ENCODE results near the gene CNTN2.
A peak's percentile ranks its signal among the peaks of the same experiment; 100 is the strongest.

The CNTN2 gene

DNA sequence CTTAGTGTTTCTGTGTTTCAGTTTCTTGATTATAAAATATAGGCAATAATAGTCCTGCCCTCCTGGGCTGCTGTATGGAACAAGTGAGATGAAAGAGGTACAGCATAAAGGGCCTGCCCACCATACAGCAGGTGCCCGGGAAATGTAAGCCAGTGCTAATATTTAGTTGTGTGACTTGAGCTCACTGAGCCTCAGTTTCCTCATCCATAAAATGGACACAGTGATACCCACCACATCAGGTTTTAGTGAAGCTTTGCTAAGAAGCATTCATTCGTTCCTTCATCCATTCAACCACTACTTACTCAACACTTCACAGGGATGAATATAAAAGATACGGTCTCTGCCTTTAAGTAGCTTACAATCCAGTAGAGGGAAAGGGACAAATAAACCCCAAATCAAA is 19.9 kb downstream of the CNTN2 start:
- TF ChIP-seq, protein P1, sequence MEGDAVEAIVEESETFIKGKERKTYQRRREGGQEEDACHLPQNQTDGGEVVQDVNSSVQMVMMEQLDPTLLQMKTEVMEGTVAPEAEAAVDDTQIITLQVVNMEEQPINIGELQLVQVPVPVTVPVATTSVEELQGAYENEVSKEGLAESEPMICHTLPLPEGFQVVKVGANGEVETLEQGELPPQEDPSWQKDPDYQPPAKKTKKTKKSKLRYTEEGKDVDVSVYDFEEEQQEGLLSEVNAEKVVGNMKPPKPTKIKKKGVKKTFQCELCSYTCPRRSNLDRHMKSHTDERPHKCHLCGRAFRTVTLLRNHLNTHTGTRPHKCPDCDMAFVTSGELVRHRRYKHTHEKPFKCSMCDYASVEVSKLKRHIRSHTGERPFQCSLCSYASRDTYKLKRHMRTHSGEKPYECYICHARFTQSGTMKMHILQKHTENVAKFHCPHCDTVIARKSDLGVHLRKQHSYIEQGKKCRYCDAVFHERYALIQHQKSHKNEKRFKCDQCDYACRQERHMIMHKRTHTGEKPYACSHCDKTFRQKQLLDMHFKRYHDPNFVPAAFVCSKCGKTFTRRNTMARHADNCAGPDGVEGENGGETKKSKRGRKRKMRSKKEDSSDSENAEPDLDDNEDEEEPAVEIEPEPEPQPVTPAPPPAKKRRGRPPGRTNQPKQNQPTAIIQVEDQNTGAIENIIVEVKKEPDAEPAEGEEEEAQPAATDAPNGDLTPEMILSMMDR (conservative IDR thresholded peaks at IDR 0.05; ENCODE audit: low read depth, low read length) = no peak
- no peak overlapping the region for H3K4me3 ChIP-seq (ENCODE audit: low read depth, low read length)
- DNase-seq (ENCODE audit: low read depth) = no peak

DNA sequence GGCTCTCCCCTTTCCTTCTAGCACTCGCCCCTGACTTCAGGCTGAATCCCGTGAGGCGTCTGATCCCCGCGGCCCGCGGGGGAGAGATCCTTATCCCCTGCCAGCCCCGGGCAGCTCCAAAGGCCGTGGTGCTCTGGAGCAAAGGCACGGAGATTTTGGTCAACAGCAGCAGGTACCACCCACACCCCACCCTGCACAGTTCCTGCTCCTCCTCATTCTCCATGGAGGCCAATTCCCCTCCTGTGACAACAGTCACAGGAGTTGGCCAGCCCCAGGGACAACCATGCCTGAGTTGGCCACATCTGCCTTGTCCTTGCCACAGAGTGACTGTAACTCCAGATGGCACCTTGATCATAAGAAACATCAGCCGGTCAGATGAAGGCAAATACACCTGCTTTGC is 21.3 kb downstream of the CNTN2 start:
- TF ChIP-seq, protein P1 (conservative IDR thresholded peaks at IDR 0.05; ENCODE audit: low read depth, low read length) = no peak
- no peak for DNase-seq (ENCODE audit: low read depth)
- H3K4me3 ChIP-seq (ENCODE audit: low read depth, low read length) = no peak overlapping the region

DNA sequence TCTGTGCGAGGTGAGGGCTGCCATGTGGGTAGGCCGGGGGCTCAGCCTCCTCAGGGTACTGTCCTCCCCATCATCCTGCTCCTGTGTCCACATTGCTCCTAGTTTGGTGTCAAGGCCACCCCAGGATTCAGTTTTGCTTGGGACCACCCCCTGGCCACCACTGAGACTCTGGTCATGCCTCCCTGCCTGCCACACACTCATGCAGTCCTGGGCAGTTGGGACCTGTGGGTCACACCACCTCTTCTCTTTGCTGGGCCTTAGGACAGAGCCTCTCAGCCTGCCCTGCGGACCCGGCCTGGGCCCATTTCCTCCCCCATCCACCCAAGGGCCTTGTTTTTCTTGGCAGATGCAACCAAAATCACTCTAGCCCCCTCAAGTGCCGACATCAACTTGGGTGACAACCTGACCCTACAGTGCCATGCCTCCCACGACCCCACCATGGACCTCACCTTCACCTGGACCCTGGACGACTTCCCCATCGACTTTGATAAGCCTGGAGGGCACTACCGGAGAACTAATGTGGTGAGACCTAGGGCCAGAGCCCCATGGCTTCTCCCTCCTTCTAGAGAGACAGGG is 21.8 kb downstream of the CNTN2 start:
- TF ChIP-seq, protein P1 (conservative IDR thresholded peaks at IDR 0.05; ENCODE audit: low read depth, low read length) = no peak
- H3K4me3 ChIP-seq (ENCODE audit: low read depth, low read length) = no peak overlapping the region
- DNase-seq (ENCODE audit: low read depth) = no peak

DNA sequence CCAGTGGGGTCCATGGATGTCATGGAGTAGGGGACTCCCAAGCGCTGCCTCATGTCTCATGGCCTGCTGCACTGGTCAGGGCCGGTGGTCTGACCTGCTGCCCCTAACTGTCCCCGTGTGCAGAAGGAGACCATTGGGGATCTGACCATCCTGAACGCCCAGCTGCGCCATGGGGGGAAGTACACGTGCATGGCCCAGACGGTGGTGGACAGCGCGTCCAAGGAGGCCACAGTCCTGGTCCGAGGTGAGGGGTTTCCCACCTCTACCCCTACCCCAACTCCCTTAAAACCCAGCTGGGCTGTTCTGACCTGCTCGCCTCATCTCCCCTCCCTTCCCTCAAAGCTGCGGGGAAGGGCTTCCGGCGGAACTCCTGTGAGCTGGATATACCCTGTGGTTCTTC is 22.7 kb downstream of the CNTN2 start:
- H3K4me3 ChIP-seq (ENCODE audit: low read depth, low read length) = no peak overlapping the region
- DNase-seq (ENCODE audit: low read depth) = no peak
- TF ChIP-seq, protein P1 (conservative IDR thresholded peaks at IDR 0.05; ENCODE audit: low read depth, low read length) = no peak

DNA sequence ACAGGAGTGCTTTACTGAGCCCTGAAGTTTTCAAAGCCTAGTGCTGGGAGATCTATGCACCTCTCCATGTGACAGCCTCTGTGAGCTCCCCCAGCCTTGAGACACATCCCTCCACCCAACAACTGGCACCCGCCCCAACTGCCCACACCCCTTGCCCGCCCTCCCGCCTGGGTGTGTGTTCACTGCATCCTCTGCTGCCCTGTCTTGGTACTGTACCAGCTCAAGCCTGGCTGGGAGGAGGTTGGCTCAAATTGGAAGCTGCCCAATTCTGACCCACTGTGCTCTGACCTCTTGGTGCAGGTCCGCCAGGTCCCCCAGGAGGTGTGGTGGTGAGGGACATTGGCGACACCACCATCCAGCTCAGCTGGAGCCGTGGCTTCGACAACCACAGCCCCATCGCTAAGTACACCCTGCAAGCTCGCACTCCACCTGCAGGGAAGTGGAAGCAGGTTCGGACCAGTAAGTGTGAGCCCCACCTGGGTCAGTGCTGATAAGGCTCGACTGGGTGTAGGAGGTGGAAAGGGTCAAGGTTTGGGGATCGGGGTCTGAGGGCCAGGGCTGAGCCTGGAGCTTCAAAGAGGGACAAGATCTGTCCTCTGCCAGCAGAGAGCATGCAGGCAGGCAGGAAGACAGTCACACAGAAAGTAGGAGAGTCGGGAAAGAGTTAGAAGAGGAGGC is 23.3 kb downstream of the CNTN2 start:
- DNase-seq (ENCODE audit: low read depth) = peak; percentile 10
- TF ChIP-seq, protein P1 (conservative IDR thresholded peaks at IDR 0.05; ENCODE audit: low read depth, low read length) = peak; percentile 32
- no peak overlapping the region for H3K4me3 ChIP-seq (ENCODE audit: low read depth, low read length)

DNA sequence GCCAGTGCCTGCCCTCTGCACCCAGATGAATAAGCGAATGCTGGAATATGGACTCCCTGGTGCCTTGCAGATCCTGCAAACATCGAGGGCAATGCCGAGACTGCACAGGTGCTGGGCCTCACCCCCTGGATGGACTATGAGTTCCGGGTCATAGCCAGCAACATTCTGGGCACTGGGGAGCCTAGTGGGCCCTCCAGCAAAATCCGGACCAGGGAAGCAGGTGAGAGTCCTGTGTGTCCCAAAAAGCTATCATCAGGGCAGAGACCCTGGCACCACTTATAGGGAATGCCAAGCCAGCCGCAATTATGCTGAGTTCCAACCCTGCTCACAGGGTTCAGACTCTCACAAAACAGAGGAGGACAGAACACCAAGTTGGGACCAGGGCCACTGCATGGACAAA is 24.0 kb downstream of the CNTN2 start:
- H3K4me3 ChIP-seq (ENCODE audit: low read depth, low read length) = no peak overlapping the region
- DNase-seq (ENCODE audit: low read depth) = no peak
- TF ChIP-seq, protein P1 (conservative IDR thresholded peaks at IDR 0.05; ENCODE audit: low read depth, low read length) = no peak

DNA sequence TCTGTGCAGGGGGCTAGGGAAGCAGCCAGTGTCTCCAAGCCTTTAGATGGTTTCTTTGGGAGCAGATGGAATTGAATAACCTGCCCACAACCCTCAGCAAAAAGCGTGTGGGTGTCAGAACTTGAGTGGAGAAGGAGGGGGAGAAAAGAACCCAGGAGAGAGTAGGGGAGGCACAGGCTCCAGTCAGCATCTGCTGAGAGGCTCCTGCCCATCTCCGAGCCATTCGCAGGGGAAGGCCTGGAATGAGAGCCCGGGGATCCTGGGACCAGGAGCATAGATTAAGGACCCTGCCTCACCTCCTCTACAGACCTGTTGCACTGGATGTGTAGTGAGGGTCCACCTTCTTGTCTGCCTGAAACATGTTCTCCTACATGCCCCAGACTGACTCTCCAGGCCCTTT is 25.0 kb downstream of the CNTN2 start:
- no peak for DNase-seq (ENCODE audit: low read depth)
- TF ChIP-seq, protein P1 (conservative IDR thresholded peaks at IDR 0.05; ENCODE audit: low read depth, low read length) = no peak
- no peak overlapping the region for H3K4me3 ChIP-seq (ENCODE audit: low read depth, low read length)
